ENCODE data around the gene TRMT61A. TPM values are rescaled to one million over a fixed set of nuclear protein-coding genes. Genes with fewer than 3 reads are reported as not detected.
"Not testable (repeated sequence)": the region's sequence is repeated elsewhere in the genome, so short reads cannot be mapped to it uniquely, and the experiment has no call there.

The TRMT61A gene
- total RNA-seq, 1 experiment from 2014 or later, result 5.8 TPM

DNA sequence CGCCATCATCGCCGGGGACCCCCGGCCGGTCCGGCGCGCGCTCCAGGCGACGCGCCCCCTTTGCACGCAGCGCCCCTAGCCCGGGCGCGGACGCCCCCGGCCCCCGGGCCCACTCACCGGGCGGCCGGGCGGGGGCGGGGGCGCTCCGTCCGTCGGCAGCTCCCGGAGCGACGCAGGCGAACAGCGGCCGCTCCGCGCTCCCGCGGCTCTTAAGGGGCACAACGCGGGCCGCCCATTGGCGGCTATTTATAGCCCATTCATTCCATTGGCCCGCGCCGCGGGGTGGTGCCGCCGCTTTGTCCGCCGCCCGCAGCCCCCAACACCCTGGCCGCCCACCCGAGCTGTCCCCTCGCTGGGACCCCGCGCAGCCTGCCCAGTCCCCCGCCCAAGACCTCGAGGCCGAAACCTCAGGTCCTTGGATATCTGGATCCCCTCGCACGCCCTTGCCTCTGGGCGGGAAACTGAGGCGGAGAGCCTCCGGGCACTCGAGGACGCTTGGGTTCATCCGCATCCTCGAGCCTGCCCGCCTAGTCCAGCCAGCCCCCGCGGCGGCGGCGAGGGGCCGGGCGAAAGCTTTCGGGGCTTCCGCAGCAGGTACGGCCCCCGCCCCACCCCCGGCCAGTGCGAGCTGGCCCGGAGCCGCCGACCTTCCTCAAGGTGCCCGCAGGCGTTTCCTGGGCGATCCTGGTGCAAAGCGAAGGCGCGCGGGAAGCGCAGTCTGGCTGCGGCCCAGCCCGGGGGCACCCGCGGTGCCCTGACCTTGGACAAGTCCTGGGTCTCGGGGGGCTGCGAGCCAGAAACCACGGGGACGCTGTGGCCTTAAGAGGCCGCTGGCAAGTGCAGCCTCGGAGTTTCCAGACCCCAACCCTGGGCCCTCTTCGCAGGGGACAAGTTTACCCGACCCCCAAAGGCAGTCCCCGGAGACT is 6.1 kb upstream of the TRMT61A start, which contains the start of gene CKB:
TSS of gene CKB (minus strand) at position 182 of the 926 bp plus-strand sequence. CDS start 337 bp downstream, outside the sequence.
- DNase-seq (ENCODE audit: low spot score), result no peak

GRCh38 chr14:103523575-103523954 is 5.4 kb upstream of the TRMT61A start:
- DNase-seq (ENCODE audit: low spot score), result no peak

GRCh38 chr14:103524002-103524935 is 4.7 kb upstream of the TRMT61A start:
- no peak for DNase-seq (ENCODE audit: low spot score)

DNA sequence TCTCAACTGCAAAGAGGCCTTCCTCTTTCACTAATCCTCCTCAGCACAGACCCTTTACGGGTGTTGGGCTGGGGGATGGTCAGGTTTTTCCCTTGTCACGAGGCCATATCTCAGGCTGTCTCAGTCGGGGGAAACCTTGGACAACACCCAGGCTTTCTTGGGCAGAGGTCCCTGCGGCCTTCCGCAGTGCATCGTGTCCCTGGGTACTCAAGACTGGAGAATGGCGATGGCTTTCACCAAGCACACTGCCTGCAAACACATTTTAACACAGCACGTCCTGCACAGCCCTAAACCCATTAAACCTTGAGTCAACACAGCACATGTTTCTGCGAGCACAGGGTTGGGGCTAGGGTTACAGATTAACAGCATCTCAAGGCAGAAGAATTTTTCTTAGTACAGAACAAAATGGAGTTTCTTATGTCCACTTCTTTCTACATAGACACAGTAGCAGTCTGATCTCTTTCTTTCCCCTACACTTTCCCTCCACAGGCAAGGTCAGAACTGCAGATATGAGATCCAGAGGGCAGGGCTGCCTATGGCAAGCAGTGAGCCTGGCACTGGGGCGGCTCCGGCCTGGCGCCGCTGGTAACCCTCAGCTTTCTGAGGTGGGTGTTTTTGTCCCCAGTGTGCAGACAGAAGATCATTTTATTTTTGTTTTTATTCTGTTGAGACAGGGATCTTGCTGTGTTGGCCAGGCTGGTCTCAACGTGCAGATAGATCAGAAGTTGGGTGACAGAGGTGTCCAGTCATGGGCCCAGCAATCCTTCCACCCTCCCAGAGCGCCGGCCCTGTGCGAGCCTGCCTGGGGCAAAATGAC is 3.4 kb upstream of the TRMT61A start:
- not testable (repeated sequence) for DNase-seq (ENCODE audit: low spot score)

DNA sequence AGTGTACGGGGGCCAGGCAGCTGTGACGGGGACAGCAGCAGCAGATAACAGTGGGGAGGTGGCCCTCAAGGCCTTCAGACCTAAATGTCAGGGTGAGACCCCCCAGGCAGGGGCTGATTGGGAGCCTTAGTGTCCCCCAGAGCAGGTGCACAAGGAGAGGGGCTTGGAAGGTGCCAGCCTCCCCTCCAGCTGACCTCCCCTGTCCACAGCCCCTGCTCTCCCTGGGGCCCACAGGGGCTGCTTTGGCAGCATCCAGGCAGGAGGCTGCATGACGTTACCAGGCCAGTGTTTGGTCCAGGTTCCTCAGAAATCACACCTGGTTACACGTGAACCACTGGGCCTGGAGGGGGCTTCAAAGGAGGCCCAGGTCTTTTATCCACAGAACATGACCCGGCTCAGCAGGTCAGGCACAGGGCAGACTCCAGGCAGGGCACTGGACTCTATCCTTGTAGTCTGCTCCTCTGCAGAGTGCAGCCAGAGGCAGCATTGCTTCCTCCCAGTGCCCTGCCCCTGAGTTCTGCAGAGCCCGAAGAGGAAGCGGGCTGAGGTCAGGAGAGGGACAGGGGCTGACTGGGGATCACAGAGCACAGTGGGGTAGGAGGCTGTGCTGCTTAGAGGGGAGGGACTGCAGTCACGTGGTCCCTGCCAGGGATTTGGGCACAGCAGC is 2.6 kb upstream of the TRMT61A start:
- DNase-seq (ENCODE audit: low spot score), result no peak

GRCh38 chr14:103526914-103527248 is 2.1 kb upstream of the TRMT61A start:
- no peak for DNase-seq (ENCODE audit: low spot score)

- no peak for DNase-seq (ENCODE audit: low spot score)
Observed at GRCh38 chr14:103527408-103528145, 1.4 kb upstream of the TRMT61A start.

DNA sequence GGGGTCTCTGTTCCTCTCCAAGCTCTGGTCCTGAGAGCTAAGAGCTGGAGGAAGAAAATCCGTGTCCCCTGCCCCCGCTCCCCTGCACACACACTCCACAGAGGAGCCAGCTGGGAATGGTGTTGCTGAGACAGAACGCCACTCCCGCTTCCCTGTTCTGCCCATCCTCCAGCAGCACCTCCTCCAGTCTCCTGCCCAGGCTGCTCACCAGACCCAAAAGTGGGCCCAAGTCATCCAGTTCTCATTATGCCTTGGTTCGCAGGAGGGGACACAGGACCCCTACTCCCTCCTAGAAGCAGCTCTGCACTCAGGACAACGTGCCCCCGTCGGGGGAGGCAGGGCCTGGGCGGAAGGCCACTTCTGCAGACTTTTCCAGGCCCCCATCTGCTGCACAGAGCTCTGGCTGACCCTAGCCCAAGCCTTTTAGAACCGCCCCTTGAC is 830 bp upstream of the TRMT61A start:
- DNase-seq (ENCODE audit: low spot score), result no peak

- no peak for DNase-seq (ENCODE audit: low spot score)
Observed at GRCh38 chr14:103529383-103530365, 678 bp downstream of the TRMT61A start.

GRCh38 chr14:103530390-103530789 is 1.4 kb downstream of the TRMT61A start:
- no peak for DNase-seq (ENCODE audit: low spot score)

DNA sequence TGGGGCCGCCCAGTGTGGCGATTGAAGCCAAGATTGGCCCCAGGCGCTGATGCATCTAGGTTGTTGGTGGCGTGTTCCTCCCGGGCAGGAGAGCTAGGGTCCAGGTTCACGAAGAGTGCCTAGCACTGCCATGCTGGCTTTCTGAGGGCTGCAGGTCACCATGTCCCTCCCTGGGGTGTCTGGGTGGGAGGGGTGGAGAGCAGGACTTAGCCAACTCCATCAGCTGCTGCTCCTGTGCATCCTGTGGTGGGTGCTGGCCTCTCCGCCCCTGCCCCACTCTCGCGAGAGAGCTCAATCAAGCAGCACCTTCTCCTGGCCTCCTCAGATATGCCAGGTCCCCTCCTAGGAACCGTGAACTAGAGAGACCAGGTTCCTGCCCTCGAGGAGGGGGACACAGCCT is 1.8 kb downstream of the TRMT61A start:
- DNase-seq (ENCODE audit: low spot score), result no peak

DNA sequence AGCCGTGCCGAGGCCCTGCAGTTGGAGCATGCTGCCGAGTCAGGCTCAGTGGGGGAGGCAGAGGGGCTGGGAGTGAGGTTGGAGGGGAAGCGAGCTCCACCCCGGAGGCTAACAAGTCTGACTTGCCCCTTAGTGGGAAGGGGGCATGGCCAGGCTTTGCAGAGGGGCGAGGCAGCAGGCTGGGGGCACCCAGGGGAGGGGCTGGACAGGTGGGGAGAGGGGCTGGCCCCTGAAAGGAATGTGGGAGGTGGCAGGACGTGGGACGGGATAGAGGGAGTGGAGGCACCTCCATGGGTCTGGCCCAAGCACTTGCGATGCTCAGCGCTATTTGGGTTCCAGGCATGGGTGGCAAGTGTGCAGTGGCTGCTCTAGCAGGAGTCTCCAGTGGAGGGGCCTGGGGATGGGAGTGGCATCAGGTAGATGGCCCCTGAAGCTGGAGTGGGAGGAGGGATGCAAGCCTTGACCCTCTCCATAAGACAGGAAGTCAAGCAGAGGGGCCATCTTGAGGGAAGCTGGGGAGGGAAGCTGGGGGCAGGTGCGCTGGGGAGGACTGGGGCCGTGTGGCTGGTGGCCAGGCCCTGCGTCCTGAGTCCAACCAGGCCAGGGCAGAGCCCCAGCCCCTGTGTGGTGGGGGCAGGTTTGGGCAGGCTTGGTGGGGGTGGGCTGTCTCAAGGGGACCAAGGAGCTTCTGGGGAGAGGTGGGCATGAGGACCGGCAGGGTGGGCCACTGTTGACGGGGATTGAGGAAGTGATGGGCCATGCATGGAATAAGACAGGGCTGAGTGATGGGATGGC is 2.6 kb downstream of the TRMT61A start:
- DNase-seq (ENCODE audit: low spot score), result no peak

- DNase-seq (ENCODE audit: low spot score), result no peak
Observed at GRCh38 chr14:103532216-103533136, 3.5 kb downstream of the TRMT61A start.

DNA sequence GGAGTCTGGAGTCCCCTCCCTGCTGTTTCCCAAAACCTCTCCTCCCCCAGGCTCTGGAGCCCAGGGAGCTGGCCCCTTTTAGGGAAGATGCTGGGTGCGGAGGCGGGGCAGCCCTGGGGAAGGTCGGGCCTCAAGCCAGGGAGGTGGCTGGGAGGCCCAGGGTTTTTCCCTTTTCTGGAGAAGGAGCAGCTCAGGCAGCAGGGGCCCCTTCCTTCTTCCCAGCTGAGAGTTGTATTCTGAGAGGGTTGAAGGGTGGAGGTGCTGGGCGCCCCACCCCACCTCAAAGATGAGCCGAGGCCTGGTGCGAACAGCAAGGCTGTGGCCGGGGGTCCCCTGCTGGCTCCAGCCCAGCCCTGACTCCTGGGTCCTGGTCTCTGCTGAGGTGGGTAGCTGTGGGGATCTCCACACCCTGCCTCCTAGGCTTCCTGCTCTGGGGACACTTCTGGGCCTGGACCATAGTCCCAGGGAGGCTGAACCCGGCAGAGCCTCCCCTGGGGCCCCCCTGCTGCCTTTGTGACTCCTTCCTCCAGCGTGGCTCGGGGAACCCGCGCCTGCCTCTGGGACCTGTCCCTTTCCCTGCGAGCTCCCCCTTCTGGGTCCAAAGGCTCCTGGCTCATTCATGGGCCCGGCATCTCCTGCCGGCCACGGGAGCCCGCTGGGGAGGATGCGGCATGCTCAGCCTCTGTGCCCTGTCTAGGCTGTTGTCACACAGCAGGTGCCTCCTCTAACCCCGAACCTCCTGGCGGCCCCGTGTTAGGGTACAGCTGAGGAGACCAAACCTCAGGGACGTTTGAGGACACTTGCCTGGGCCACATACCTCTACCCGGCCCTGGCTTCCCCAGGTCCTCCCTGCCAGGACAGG is 4.4 kb downstream of the TRMT61A start:
- DNase-seq (ENCODE audit: low spot score), result no peak

DNA sequence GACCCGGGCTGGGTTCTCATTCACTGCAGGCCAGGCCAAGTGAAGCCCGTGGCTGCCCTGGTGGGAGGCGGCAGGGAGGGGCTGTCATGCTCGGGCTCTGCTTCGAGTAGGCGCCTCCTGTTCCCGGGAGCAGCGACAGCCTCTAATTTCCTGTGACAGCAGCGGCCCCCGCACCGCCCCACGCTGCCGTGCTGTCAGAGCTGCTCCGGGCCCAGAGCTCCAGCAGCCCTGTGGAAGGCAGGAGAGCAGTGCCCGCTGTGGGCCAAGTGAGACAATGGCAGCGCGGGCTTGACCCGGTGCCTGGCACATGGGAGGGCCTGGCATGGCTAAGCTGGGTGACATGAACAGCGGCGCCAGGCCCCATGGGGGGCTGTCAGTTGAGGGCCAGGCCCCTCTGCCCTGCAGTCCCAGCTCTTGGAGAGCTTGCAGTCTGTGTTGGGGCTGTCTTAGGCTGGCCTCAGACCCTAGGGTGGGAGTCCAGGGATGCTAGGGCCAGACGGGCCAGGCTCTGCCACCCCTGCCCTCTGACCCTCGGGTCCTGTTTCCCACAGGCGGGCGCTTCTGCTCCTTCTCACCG is 5.1 kb downstream of the TRMT61A start:
- DNase-seq (ENCODE audit: low spot score), result no peak

DNA sequence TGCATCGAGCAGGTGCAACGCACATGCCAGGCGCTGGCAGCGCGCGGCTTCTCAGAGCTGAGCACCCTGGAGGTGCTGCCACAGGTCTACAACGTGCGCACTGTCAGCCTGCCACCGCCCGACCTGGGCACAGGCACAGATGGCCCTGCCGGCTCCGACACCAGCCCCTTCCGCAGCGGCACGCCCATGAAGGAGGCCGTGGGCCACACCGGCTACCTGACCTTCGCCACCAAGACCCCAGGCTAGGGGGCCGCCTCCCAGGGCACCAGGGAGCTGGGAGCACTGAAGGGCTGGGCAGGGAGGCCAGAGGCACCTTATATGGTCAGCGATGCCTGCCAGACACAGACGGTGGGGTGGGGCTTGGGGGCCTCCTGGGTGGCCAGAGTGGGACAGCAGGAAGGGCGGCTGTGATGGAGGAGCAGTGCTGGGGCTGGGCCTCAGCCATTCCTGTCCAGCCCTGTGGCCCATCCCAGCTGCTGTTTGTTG is 5.6 kb downstream of the TRMT61A start:
- DNase-seq (ENCODE audit: low spot score), result no peak

Data from H4 (cell line).